HCT116 (cell line): Measurements from ENCODE around the gene IFT20.

Experiments
- CTCF ChIP-seq, 3 experiments: fragments of 200-600 bp in 1 of 3; sonication (generic) in 1 of 3; IDR thresholded peaks in 2 of 3; conservative IDR thresholded peaks in 1 of 3; 2 replicates each; pipeline ENCODE4 v1.5.1; 2012 to 2017; ENCODE audit warnings: low read depth in 2 of 3, low read length in 2 of 3, antibody characterized with exemption in 1 of 3, borderline replicate concordance in 1 of 3, control low read depth in 1 of 3, mild to moderate bottlenecking in 1 of 3, mixed read lengths in 1 of 3, mixed run types in 1 of 3, moderate library complexity in 1 of 3; ENCODE audit not compliant: insufficient read depth in 1 of 3
- EGR1 ChIP-seq: IDR thresholded peaks from 2 replicates; pipeline ENCODE4 v1.6.1; 2012; ENCODE audit warnings: low read depth
- MAX ChIP-seq: IDR thresholded peaks from 2 replicates; pipeline ENCODE4 v1.6.1; 2012
- POLR2AphosphoS5 ChIP-seq: IDR thresholded peaks from 2 replicates; pipeline ENCODE4 v1.6.1; 2011; ENCODE audit warnings: mild to moderate bottlenecking, low read depth, low read length, moderate library complexity
- RAD21 ChIP-seq: IDR thresholded peaks from 2 replicates; pipeline ENCODE4 v1.6.1; 2012; ENCODE audit warnings: low read depth, mild to moderate bottlenecking
- SIN3A ChIP-seq: IDR thresholded peaks from 2 replicates; pipeline ENCODE4 v1.6.1; 2012; ENCODE audit warnings: low read depth
- SRF ChIP-seq: IDR thresholded peaks from 2 replicates; pipeline ENCODE4 v1.6.1; 2012; ENCODE audit warnings: low read depth
- YY1 ChIP-seq: IDR thresholded peaks from 2 replicates; pipeline ENCODE4 v1.6.1; 2011; ENCODE audit warnings: low read length, low read depth, moderate library complexity, mild to moderate bottlenecking; ENCODE audit not compliant: insufficient replicate concordance; ENCODE audit errors: extremely low read depth

GRCh38 chr17:28363186-28363585 is 27.9 kb upstream of the IFT20 start:
- no peak for TF ChIP-seq POLR2AphosphoS5
- TF ChIP-seq MAX: no peak
- TF ChIP-seq SIN3A: no peak
- no peak for TF ChIP-seq SRF
- no peak for TF ChIP-seq YY1
- no peak for TF ChIP-seq CTCF (IDR thresholded peaks at IDR 0.05 in 2 of 3, conservative IDR thresholded peaks at IDR 0.05 in 1 of 3; ENCODE audit: borderline replicate concordance in 1 of 3, insufficient read depth in 1 of 3, low read depth in 2 of 3, low read length in 2 of 3)
- no peak for TF ChIP-seq RAD21
- TF ChIP-seq EGR1: no peak
